Measurements from ENCODE around the gene CPA2. TPM values are rescaled to one million over a fixed set of nuclear protein-coding genes. Genes with fewer than 3 reads are reported as not detected.
"Not testable (repeated sequence)": the region's sequence is repeated elsewhere in the genome, so short reads cannot be mapped to it uniquely, and the experiment has no call there.

Gene CPA2
- total RNA-seq, 2 donors from 2014 or later, result 0.40 to 0.66 TPM

DNA sequence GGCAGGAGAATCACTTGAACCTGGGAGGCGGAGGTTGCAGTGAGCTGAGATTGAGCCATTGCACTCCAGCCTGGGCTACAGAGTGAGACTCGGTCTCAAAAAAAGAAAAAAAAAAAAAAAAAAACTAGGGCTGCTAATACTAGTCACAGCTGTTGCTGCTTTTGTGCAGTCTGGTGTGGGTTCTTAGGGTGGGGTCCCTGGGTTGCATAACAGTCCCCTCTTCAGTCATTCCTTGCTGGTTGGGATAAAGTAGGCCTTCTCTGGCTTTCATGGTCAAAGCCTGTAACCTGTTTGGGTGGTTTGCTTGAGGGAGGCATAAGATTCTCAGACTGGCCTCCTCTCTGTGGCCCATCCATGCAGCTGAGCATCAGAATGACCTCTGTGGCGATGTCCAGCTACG is 44.9 kb upstream of the CPA2 start:
- H3K4me1 Mint-ChIP-seq, result peaks cover 7% of the 10 kb centered on the region
- DNase-seq, result no peak
- WGBS, 2 experiments (ENCODE audit: insufficient coverage in 1 of 2, insufficient read length in 1 of 2), result 96 to 100% methylated on average over 1 to 4 of the region's 4 CpGs
- no peak overlapping the region for H3K27ac Mint-ChIP-seq
- Histone ChIP-seq H3K4me3 (ENCODE audit: low read length) (no peak overlapping the region), H3K4me1 (ENCODE audit: control insufficient read depth, insufficient read depth, low read length) (peaks cover 4% of the 10 kb centered on the region), H3K36me3 (ENCODE audit: control insufficient read depth, insufficient read depth, low read length) (no peaks in the 10 kb centered on the region), H3K27ac (ENCODE audit: low read depth, low read length) (no peak overlapping the region), H3K9me3 (ENCODE audit: control insufficient read depth, low read length) (peaks cover 7% of the 10 kb centered on the region), H3K27me3 (ENCODE audit: control insufficient read depth, insufficient read depth, low read length, poor library complexity, severe bottlenecking) (no peaks in the 10 kb centered on the region), H3K9ac (ENCODE audit: extremely low read depth, low read length, poor library complexity, severe bottlenecking) (no peak overlapping the region)
- no peak overlapping the region for H3K4me3 Mint-ChIP-seq
- peaks cover 17% of the 10 kb centered on the region for H3K9me3 Mint-ChIP-seq
- TF ChIP-seq, protein P1, sequence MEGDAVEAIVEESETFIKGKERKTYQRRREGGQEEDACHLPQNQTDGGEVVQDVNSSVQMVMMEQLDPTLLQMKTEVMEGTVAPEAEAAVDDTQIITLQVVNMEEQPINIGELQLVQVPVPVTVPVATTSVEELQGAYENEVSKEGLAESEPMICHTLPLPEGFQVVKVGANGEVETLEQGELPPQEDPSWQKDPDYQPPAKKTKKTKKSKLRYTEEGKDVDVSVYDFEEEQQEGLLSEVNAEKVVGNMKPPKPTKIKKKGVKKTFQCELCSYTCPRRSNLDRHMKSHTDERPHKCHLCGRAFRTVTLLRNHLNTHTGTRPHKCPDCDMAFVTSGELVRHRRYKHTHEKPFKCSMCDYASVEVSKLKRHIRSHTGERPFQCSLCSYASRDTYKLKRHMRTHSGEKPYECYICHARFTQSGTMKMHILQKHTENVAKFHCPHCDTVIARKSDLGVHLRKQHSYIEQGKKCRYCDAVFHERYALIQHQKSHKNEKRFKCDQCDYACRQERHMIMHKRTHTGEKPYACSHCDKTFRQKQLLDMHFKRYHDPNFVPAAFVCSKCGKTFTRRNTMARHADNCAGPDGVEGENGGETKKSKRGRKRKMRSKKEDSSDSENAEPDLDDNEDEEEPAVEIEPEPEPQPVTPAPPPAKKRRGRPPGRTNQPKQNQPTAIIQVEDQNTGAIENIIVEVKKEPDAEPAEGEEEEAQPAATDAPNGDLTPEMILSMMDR (conservative IDR thresholded peaks at IDR 0.05), result no peak
- H3K27me3 Mint-ChIP-seq (ENCODE audit: insufficient read depth), result no peaks in the 10 kb centered on the region
- H3K36me3 Mint-ChIP-seq (ENCODE audit: low read depth), result no peaks in the 10 kb centered on the region

DNA sequence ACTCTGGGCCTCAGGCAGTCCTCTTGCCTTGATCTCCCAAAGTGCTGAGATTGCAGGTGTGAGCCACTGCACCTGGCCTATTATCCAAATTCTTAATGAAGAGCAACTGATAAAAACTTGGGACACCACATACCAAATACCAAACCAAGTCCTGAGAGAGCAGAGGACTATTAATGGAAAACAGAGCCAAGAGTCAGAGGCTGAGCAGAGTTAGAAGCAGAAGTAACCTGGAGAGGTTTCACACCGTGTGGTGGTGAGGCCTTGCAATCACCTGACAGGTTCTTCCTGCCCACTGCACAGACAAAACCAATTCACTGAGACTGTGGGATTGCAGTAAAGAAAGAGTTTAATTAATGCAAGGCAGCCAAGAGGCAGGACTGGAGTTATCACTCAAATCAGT is 43.0 kb upstream of the CPA2 start:
- no peaks in the 10 kb centered on the region for H3K27me3 ChIP-seq (ENCODE audit: control insufficient read depth, insufficient read depth, low read length, poor library complexity, severe bottlenecking)
- Mint-ChIP-seq H3K27ac (no peak overlapping the region), H3K9me3 (peaks cover 18% of the 10 kb centered on the region), H3K4me3 (no peak overlapping the region), H3K36me3 (ENCODE audit: low read depth) (no peaks in the 10 kb centered on the region), H3K4me1 (peaks cover 3% of the 10 kb centered on the region), H3K27me3 (ENCODE audit: insufficient read depth) (no peaks in the 10 kb centered on the region)
- peaks cover 4% of the 10 kb centered on the region for H3K4me1 ChIP-seq (ENCODE audit: control insufficient read depth, insufficient read depth, low read length)
- no peak overlapping the region for H3K9ac ChIP-seq (ENCODE audit: extremely low read depth, low read length, poor library complexity, severe bottlenecking)
- TF ChIP-seq, protein P1 (conservative IDR thresholded peaks at IDR 0.05), result no peak
- DNase-seq, result no peak
- 89 to 95% methylated on average over 1 of the region's 1 CpG for WGBS, 2 experiments (ENCODE audit: insufficient coverage in 1 of 2, insufficient read length in 1 of 2)
- H3K4me3 ChIP-seq (ENCODE audit: low read length), result no peak overlapping the region
- peaks cover 7% of the 10 kb centered on the region for H3K9me3 ChIP-seq (ENCODE audit: control insufficient read depth, low read length)
- H3K36me3 ChIP-seq (ENCODE audit: control insufficient read depth, insufficient read depth, low read length), result no peaks in the 10 kb centered on the region
- H3K27ac ChIP-seq (ENCODE audit: low read depth, low read length), result no peak overlapping the region

DNA sequence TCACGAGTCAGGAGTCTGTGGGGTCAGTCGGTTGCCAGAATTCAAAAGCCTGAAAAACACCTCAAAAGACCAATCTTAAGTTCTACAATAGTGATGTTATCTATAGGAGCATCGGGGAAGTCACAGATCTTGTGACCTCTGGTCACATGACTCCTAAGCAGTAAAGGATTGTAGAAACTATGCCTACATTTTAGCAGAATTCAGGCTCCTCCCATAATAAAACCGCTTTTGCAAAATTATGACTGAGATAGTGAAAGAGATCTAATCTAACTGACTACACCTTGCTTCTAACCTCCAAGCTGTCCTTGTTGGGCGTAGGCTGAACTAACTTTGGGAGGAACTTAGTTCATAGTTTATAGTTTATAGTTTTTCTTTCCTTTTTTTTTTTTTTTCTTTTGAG is 42.5 kb upstream of the CPA2 start:
- TF ChIP-seq, protein P1 (conservative IDR thresholded peaks at IDR 0.05), result no peak
- DNase-seq, result no peak
- WGBS, 2 experiments (ENCODE audit: insufficient coverage in 1 of 2, insufficient read length in 1 of 2), result 80 to 97% methylated on average over 1 to 5 of the region's 5 CpGs
- Mint-ChIP-seq H3K27ac (no peak overlapping the region), H3K36me3 (ENCODE audit: low read depth) (no peaks in the 10 kb centered on the region), H3K4me3 (no peak overlapping the region), H3K4me1 (peaks cover 9% of the 10 kb centered on the region), H3K9me3 (peaks cover 18% of the 10 kb centered on the region), H3K27me3 (ENCODE audit: insufficient read depth) (no peaks in the 10 kb centered on the region)
- Histone ChIP-seq H3K9ac (ENCODE audit: extremely low read depth, low read length, poor library complexity, severe bottlenecking) (no peak overlapping the region), H3K36me3 (ENCODE audit: control insufficient read depth, insufficient read depth, low read length) (no peaks in the 10 kb centered on the region), H3K4me1 (ENCODE audit: control insufficient read depth, insufficient read depth, low read length) (peaks cover 4% of the 10 kb centered on the region), H3K9me3 (ENCODE audit: control insufficient read depth, low read length) (peaks cover 7% of the 10 kb centered on the region), H3K4me3 (ENCODE audit: low read length) (no peak overlapping the region), H3K27me3 (ENCODE audit: control insufficient read depth, insufficient read depth, low read length, poor library complexity, severe bottlenecking) (no peaks in the 10 kb centered on the region), H3K27ac (ENCODE audit: low read depth, low read length) (no peak overlapping the region)

DNA sequence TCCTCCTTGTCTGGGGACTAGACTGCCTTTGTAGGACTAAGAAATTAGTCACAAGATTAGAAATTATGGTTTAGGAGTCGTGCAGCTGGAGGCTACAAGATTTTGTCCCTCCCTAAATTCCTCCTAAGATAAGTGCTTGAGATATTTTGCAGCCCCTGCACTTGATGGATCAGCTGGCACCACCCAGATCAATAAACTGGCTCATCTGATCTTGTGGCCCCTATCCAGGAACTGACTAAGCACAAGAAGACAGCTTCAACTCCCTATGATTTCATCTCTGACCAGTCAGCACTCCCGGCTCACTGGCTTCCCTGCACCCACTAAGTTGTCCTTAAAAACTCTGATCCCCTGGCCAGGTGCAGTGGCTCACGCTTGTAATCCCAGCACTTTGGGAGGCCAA is 41.7 kb upstream of the CPA2 start:
- H3K9ac ChIP-seq (ENCODE audit: extremely low read depth, low read length, poor library complexity, severe bottlenecking); H3K27ac Mint-ChIP-seq; H3K4me1 Mint-ChIP-seq; H3K9me3 ChIP-seq (ENCODE audit: control insufficient read depth, low read length); H3K4me3 Mint-ChIP-seq; DNase-seq; H3K27me3 Mint-ChIP-seq (ENCODE audit: insufficient read depth); H3K4me3 ChIP-seq (ENCODE audit: low read length); H3K36me3 ChIP-seq (ENCODE audit: control insufficient read depth, insufficient read depth, low read length); H3K4me1 ChIP-seq (ENCODE audit: control insufficient read depth, insufficient read depth, low read length); H3K36me3 Mint-ChIP-seq (ENCODE audit: low read depth); H3K27me3 ChIP-seq (ENCODE audit: control insufficient read depth, insufficient read depth, low read length, poor library complexity, severe bottlenecking); H3K27ac ChIP-seq (ENCODE audit: low read depth, low read length): not testable (repeated sequence)
- WGBS, 2 experiments (ENCODE audit: insufficient coverage in 1 of 2, insufficient read length in 1 of 2), result 90 to 100% methylated on average over 3 of the region's 3 CpGs
- peaks cover 20% of the 10 kb centered on the region for H3K9me3 Mint-ChIP-seq
